Mesodermal cell (in vitro differentiated cells): Measurements from ENCODE around the gene CUEDC1.

Source experiments
- H3K27ac ChIP-seq: 2 replicates; pipeline ENCODE4 v1.7.0; 2013; ENCODE audit warnings: mild to moderate bottlenecking, low read depth, low read length, moderate library complexity; ENCODE audit not compliant: severe bottlenecking
- H3K36me3 ChIP-seq: 2 replicates; pipeline ENCODE4 v1.7.1; 2013; ENCODE audit warnings: mild to moderate bottlenecking, low read length, moderate library complexity; ENCODE audit not compliant: control insufficient read depth, insufficient read depth
- H3K4me1 ChIP-seq: one replicate; pipeline ENCODE4 v1.7.1; 2013; ENCODE audit warnings: mild to moderate bottlenecking, low read length; ENCODE audit not compliant: insufficient read depth, control insufficient read depth, poor library complexity, severe bottlenecking
- H3K4me3 ChIP-seq: 2 replicates; pipeline ENCODE4 v1.7.0; 2013; ENCODE audit warnings: low read length, control low read depth, mild to moderate bottlenecking; ENCODE audit not compliant: insufficient read depth, poor library complexity, severe bottlenecking; ENCODE audit errors: extremely low read depth
- H3K9me3 ChIP-seq: 2 replicates; pipeline ENCODE4 v1.7.1; 2013; ENCODE audit warnings: mild to moderate bottlenecking, low read length, moderate library complexity; ENCODE audit not compliant: control insufficient read depth
- WGBS, 2 experiments: methylation state at CpG; one replicate each; pipeline ENCODE4 v1.1.5; 2013; ENCODE audit warnings: missing lambda C conversion rate in 2 of 2; ENCODE audit not compliant: insufficient coverage in 2 of 2; 5-methylcytosine and 5-hydroxymethylcytosine counted together

The CUEDC1 gene

GRCh38 chr17:57817299-57817698 lies 137.9 kb downstream of the CUEDC1 start:
- 96 to 100% methylated on average over 3 of the region's 4 CpGs for WGBS, 2 experiments
- no peak overlapping the region for H3K27ac ChIP-seq
- no peaks in the 10 kb centered on the region for H3K9me3 ChIP-seq
- no peaks in the 10 kb centered on the region for H3K4me1 ChIP-seq
- no peaks in the 10 kb centered on the region for H3K36me3 ChIP-seq
- H3K4me3 ChIP-seq = no peak overlapping the region

GRCh38 chr17:57814421-57814820 lies 140.8 kb downstream of the CUEDC1 start:
- Histone ChIP-seq H3K27ac (no peak overlapping the region), H3K4me1 (no peaks in the 10 kb centered on the region), H3K4me3 (no peak overlapping the region), H3K9me3 (no peaks in the 10 kb centered on the region), H3K36me3 (no peaks in the 10 kb centered on the region)
- no CpG with 5 or more reads among the region's 1 CpG for WGBS, 2 experiments

- Histone ChIP-seq H3K9me3 (no peaks in the 10 kb centered on the region), H3K27ac (no peak overlapping the region), H3K36me3 (no peaks in the 10 kb centered on the region), H3K4me1 (no peaks in the 10 kb centered on the region), H3K4me3 (no peak overlapping the region)
- WGBS, 2 experiments = 90 to 92% methylated on average over 8 of the region's 8 CpGs
These were observed 143.5 kb downstream of the CUEDC1 start for GRCh38 chr17:57811638-57812280.
